Liver (tissue), 3 donors: ENCODE data around the gene COL26A1.

Experiments
- CTCF ChIP-seq: fragments of 150-350 bp; IDR thresholded peaks from 2 replicates; pipeline ENCODE4 v1.5.1; 2017; ENCODE audit warnings: improper control_type of control experiment, low read depth, low read length; ENCODE audit not compliant: missing input control
- HNF4A ChIP-seq, 2 donors: conservative IDR thresholded peaks; 2 replicates each; pipeline ENCODE4 v1.6.1; 2016; ENCODE audit warnings: antibody characterized with exemption in 2 of 2, mild to moderate bottlenecking in 2 of 2
- JUND ChIP-seq, 2 donors: IDR thresholded peaks; 2 replicates each; pipeline ENCODE4 v1.6.1; 2016; ENCODE audit warnings: antibody characterized with exemption in 2 of 2
- RAD21 ChIP-seq, 2 donors: IDR thresholded peaks; 2 replicates each; pipeline ENCODE4 v1.6.1; 2016; ENCODE audit warnings: antibody characterized with exemption in 2 of 2, mild to moderate bottlenecking in 2 of 2
- RXRA ChIP-seq, 2 donors: IDR thresholded peaks; 2 replicates each; pipeline ENCODE4 v1.6.1; 2017 to 2018; ENCODE audit warnings: antibody characterized with exemption in 2 of 2, mild to moderate bottlenecking in 1 of 2
- TAF1 ChIP-seq: conservative IDR thresholded peaks from 2 replicates; pipeline ENCODE4 v1.6.1; 2016; ENCODE audit warnings: antibody characterized with exemption, mild to moderate bottlenecking
- TF ChIP-seq, protein P1 (sequence below): IDR thresholded peaks from 2 replicates; pipeline ENCODE4 v1.6.1; 2016; ENCODE audit warnings: antibody characterized with exemption
- TF ChIP-seq, protein P2 (sequence below): IDR thresholded peaks from 2 replicates; pipeline ENCODE4 v1.6.1; 2016; ENCODE audit warnings: antibody characterized with exemption, mild to moderate bottlenecking
- TF ChIP-seq, protein P3 (sequence below): IDR thresholded peaks from 2 replicates; pipeline ENCODE4 v1.6.1; 2016; ENCODE audit warnings: antibody characterized with exemption
- donor health status: healthy.
- donor health status: healthy.

GRCh38 chr7:101332026-101332425 lies 30.6 kb upstream of the COL26A1 start:
- TF ChIP-seq RAD21 (IDR thresholded peaks at IDR 0.05): no peak
- TF ChIP-seq CTCF: no peak
- no peak for TF ChIP-seq JUND (IDR thresholded peaks at IDR 0.05)
- TF ChIP-seq, protein P1, sequence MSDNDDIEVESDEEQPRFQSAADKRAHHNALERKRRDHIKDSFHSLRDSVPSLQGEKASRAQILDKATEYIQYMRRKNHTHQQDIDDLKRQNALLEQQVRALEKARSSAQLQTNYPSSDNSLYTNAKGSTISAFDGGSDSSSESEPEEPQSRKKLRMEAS: no peak
- TF ChIP-seq, protein P2, sequence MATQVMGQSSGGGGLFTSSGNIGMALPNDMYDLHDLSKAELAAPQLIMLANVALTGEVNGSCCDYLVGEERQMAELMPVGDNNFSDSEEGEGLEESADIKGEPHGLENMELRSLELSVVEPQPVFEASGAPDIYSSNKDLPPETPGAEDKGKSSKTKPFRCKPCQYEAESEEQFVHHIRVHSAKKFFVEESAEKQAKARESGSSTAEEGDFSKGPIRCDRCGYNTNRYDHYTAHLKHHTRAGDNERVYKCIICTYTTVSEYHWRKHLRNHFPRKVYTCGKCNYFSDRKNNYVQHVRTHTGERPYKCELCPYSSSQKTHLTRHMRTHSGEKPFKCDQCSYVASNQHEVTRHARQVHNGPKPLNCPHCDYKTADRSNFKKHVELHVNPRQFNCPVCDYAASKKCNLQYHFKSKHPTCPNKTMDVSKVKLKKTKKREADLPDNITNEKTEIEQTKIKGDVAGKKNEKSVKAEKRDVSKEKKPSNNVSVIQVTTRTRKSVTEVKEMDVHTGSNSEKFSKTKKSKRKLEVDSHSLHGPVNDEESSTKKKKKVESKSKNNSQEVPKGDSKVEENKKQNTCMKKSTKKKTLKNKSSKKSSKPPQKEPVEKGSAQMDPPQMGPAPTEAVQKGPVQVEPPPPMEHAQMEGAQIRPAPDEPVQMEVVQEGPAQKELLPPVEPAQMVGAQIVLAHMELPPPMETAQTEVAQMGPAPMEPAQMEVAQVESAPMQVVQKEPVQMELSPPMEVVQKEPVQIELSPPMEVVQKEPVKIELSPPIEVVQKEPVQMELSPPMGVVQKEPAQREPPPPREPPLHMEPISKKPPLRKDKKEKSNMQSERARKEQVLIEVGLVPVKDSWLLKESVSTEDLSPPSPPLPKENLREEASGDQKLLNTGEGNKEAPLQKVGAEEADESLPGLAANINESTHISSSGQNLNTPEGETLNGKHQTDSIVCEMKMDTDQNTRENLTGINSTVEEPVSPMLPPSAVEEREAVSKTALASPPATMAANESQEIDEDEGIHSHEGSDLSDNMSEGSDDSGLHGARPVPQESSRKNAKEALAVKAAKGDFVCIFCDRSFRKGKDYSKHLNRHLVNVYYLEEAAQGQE: no peak
- no peak for TF ChIP-seq TAF1
- TF ChIP-seq HNF4A (conservative IDR thresholded peaks at IDR 0.05): no peak
- TF ChIP-seq, protein P3, sequence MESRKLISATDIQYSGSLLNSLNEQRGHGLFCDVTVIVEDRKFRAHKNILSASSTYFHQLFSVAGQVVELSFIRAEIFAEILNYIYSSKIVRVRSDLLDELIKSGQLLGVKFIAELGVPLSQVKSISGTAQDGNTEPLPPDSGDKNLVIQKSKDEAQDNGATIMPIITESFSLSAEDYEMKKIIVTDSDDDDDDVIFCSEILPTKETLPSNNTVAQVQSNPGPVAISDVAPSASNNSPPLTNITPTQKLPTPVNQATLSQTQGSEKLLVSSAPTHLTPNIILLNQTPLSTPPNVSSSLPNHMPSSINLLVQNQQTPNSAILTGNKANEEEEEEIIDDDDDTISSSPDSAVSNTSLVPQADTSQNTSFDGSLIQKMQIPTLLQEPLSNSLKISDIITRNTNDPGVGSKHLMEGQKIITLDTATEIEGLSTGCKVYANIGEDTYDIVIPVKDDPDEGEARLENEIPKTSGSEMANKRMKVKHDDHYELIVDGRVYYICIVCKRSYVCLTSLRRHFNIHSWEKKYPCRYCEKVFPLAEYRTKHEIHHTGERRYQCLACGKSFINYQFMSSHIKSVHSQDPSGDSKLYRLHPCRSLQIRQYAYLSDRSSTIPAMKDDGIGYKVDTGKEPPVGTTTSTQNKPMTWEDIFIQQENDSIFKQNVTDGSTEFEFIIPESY: no peak
- no peak for TF ChIP-seq RXRA (IDR thresholded peaks at IDR 0.05)
